ENCODE results near the gene CNDP1.

DNA sequence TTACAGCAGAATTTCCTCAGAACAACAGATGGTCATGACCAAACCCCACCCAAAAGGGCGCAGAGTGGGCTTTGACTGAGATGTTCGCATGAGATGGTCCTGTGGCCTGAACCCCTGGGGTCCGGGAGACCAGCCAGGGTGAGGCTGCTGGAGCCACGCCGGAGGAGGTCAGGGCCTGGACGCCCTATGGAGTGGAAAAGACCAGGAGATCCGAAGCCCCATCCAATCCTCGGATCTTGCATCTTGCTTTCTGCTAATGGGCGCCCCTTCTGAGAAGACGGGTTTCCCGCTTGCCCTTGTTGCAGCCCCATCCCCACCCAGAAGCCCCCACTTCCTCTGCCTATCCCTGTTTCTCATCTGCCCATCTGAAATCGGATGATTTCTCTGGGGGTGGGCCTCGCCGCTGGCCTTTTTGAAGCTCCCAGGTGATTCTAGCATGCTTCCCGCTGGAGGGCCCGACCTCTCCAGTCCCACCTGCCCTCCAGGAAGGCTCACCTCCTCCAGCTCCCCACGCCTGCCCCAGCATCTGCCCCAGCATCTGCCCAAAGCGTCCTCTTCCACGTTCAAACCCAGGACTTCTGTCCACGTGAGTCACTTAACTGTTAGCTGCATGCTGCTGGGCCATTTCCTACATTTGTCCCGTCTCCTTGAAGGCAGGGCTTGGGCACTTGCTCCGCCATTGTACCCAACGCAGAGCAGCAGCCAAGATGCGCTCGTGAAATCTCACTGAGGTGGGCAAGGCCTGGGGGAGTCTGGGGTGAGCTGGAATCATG, 4.3 kb upstream of the CNDP1 start:
- no peak for TF ChIP-seq REST (IDR thresholded peaks at IDR 0.05; ENCODE audit: insufficient read depth in 1 of 2, low read depth in 2 of 2, low read length in 2 of 2)
- TF ChIP-seq POLR2AphosphoS5 (IDR thresholded peaks at IDR 0.05; ENCODE audit: low read depth, low read length) = no peak
- TF ChIP-seq FOXP2 (optimal IDR thresholded peaks at IDR 0.05; ENCODE audit: borderline replicate concordance, extremely low read depth, extremely low read length, insufficient read depth) = no peak
- no peak for TF ChIP-seq TAF1 (IDR thresholded peaks at IDR 0.05; ENCODE audit: borderline replicate concordance, insufficient read depth, low read length)
- TF ChIP-seq SIN3A (IDR thresholded peaks at IDR 0.05; ENCODE audit: borderline replicate concordance, insufficient read depth, low read length) = no peak

Data from PFSK-1 (cell line).